HG02840 (cell line): ENCODE data around the gene TCN2.
A peak's percentile ranks its signal among the peaks of the same experiment; 100 is the strongest.
"Not testable (repeated sequence)": the region's sequence is repeated elsewhere in the genome, so short reads cannot be mapped to it uniquely, and the experiment has no call there.

Experiments
- ATAC-seq: cut with Tn5 transposase; IDR thresholded peaks from one replicate; pipeline ENCODE4 v1.9.1; 2021; ENCODE audit warnings: mild to moderate bottlenecking, moderate library complexity, moderate number of reproducible peaks; ENCODE audit not compliant: unreplicated experiment, low FRiP score

TCN2 gene

GRCh38 chr22:30607939-30608338 is 965 bp downstream of the TCN2 start:
- no peak for ATAC-seq

DNA sequence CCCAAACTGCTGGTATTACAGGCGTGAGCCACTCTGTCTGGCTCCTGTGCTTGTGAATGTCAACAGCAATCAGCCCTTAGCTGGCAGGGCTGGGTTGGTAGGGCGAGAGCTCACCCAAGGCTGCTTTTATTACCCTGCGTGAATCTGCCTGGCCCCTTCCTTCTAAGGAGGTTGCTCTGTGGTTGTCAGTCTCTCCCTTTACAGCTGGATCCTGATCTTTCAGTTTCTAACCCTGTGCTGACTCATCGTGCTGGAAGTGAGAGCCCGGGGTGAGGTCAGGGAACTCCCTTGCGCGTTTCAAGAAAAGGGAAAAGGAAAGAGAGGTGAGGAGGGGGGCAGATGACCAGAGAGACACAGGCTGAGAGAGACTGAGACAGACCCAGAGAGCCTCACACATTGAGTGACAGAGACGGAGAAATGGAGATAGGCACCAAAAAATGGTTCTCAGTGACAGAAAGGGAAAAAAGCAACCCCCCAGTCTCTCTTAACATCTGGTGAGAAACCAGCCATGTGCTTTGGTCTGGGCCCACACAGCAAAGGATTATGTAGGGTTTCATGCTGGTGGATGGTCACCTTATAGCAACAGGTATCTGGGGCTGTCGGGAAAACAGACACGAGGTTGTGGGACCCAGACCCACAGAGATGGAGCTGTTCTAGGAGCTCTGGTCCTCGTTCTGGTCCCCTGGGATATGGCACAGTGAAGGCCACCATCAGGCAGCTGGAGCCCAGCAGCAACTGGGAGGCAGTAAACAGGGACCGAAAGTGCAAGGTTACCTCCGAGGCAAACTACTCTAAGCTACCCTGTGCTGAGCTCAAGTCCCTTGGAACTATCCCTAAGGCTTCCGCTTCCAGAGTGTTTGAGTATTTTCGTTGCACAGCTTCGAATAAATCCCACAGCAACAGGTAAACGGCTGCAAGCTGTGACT is 2.5 kb downstream of the TCN2 start:
- ATAC-seq: no peak

GRCh38 chr22:30610299-30610698 is 3.3 kb downstream of the TCN2 start:
- ATAC-seq: no peak

- ATAC-seq: no peak
Observed at GRCh38 chr22:30611197-30611596, 4.2 kb downstream of the TCN2 start.

- ATAC-seq: no peak
Observed at GRCh38 chr22:30612789-30613188, 5.8 kb downstream of the TCN2 start.

DNA sequence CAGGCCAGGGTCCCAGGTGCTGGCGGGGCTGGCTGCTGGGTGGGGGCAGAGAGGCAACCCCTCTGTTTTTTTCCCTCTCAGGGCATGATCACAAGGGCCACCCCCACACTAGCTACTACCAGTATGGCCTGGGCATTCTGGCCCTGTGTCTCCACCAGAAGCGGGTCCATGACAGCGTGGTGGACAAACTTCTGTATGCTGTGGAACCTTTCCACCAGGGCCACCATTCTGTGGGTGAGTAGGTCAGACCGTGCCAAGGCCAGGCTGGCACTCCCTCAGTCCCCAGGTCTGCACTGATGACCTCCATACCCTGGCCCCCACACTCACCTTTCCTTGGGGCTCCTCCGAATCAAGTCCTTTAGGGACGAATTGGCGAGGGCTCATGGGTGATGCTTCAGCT is 7.3 kb downstream of the TCN2 start:
- no peak for ATAC-seq

- ATAC-seq: no peak
Observed at GRCh38 chr22:30614879-30615278, 7.9 kb downstream of the TCN2 start.

GRCh38 chr22:30615543-30615954 is 8.6 kb downstream of the TCN2 start:
- no peak for ATAC-seq

- no peak for ATAC-seq
Observed at GRCh38 chr22:30617819-30618218, 10.8 kb downstream of the TCN2 start.

GRCh38 chr22:30619909-30620308 is 12.9 kb downstream of the TCN2 start:
- not testable (repeated sequence) for ATAC-seq

GRCh38 chr22:30626413-30626812 is 19.4 kb downstream of the TCN2 start:
- no peak for ATAC-seq

DNA sequence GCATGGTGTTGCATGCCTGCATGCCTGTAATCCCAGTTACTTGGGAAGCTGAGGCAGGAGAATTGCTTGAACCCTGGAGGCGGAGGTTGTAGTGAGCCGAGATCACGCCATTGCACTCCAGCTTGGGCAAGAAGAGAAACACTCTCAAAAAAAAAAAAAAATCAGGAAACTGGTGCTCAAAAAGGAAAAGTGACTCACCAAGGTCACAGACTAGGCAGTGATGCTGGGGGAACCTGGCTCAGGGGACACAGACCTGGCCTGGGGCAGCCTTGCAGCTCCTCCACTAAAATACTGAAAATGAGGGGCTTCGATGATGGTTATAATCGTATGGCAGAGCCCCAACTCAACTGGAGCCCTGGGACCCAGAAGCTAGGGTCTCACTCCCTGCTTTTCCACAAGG is 20.5 kb downstream of the TCN2 start:
- no peak for ATAC-seq

DNA sequence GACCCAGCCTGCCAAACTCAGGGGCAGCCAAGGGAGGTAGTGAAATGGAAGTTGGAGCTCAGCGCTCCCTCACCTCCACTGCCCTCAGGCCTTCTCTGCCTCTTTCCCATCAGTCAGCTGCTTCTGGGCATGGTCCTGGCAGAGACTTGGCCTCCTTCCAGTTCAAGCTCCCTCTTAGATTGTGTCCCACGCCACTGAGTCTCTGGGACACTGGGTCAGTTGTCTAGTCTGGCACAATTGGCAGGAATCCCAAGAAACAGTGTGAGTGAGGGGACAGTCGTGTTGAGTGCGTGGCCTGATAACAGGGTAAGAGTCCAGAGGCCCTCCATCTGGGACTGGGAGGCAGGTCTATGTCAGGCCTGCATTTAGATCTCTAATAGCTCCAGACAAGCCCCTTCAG is 21.5 kb downstream of the TCN2 start:
- ATAC-seq: no peak

DNA sequence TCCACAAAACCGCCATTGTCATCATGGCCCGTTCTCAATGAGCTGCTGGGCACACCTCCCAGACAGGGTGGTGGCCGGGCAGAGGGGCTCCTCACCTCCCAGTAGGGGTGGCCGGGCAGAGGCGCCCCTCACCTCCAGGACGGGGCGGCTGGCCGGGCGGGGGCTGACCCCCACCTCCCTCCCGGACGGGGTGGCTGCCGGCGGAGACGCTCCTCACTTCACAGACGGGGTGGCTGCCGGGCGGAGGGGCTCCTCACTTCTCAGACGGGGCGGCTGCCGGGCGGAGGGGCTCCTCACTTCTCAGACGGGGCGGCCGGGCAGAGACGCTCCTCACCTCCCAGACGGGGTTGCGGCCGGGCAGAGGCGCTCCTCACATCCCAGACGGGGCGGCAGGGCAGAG is 24.5 kb downstream of the TCN2 start:
- ATAC-seq: not testable (repeated sequence)

- ATAC-seq: peak; percentile 42
Observed at GRCh38 chr22:30634471-30635233, 27.7 kb downstream of the TCN2 start.

GRCh38 chr22:30635273-30636225 is 28.6 kb downstream of the TCN2 start, which contains the start of gene SLC35E4:
Gene SLC35E4 (plus strand): TSS chr22:30635781. CDS start chr22:30636451, 670 bp downstream.
- peak; percentile 68 for ATAC-seq

DNA sequence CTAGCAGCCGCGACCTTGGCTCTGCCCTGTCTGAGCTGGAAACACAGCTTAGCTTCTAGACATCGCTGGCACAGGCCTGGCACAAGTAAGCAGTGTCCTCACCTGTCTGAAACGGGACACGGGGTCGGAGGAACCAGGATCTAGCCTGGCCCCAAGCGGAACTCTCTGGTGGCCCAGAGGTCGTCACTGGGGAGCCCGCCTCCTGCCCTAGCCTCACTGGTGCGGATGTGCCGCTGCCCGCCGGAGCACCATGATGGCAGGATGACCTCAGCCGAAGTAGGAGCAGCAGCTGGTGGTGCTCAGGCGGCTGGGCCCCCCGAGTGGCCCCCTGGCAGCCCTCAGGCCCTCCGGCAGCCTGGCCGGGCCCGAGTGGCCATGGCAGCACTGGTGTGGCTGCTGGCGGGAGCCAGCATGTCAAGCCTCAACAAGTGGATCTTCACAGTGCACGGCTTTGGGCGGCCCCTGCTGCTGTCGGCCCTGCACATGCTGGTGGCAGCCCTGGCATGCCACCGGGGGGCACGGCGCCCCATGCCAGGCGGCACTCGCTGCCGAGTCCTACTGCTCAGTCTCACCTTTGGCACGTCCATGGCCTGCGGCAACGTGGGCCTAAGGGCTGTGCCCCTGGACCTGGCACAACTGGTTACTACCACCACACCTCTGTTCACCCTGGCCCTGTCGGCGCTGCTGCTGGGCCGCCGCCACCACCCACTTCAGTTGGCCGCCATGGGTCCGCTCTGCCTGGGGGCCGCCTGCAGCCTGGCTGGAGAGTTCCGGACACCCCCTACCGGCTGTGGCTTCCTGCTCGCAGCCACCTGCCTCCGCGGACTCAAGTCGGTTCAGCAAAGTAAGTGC is 29.5 kb downstream of the TCN2 start:
- no peak for ATAC-seq

DNA sequence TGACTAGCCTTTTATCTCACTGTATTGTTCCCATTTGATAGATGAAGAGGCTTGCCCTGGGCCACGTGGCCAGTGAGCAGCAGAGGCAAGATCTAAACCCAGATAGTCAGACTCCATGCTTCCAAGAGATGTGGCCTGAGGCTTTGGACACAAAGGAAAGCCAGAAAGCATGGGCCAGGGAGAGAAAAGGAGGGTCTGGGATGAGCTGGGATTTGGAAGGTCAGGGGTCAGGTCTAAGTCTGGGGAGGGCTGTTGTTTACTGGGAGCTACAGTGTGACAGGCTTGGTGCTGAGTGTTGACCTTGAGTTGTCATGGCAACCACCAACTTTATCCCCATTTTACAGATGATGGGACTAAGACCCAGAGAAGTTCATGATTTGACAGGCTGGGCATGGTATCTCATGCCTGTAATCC is 30.7 kb downstream of the TCN2 start:
- ATAC-seq: no peak

DNA sequence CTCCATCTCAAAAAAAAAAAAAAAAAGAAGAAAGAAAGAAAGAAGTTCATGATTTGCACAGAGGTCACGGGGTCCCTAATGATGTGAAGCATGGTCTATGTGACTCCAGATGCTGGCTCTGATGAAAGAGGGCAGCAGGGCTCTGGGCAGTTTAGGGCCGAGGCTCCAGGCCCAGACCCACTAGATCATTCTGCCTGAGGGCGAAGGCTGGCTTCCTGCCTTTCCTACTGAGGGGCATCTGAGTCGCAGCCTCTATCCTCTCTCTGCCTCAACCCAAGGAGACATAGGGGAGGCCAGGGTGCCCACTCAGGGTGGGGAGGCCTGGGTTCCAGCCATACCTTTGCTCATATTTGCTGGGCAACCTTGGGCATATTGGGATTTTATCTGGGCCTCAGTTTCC is 33.4 kb downstream of the TCN2 start:
- no peak for ATAC-seq
